Vagina (tissue), 2 donors: ENCODE measurements around the gene AKR1C2. TPM values are rescaled to one million over a fixed set of nuclear protein-coding genes. Genes with fewer than 3 reads are reported as not detected.
A peak's percentile ranks its signal among the peaks of the same experiment; 100 is the strongest.

Experiments
- DNase-seq, 2 donors: peaks; one replicate each; pipeline ENCODE4 v3.0.0-alpha.2; 2017; ENCODE audit errors: extremely low spot score in 2 of 2
- H3K27ac ChIP-seq: fragments of 200-600 bp; sonication (generic); one replicate; pipeline ENCODE4 v1.5.1; 2019
- H3K27me3 ChIP-seq: fragments of 200-600 bp; sonication (generic); one replicate; pipeline ENCODE4 v1.5.1; 2019
- H3K36me3 ChIP-seq, 2 donors: fragments of 200-600 bp; sonication (generic); one replicate each; pipeline ENCODE4 v1.5.1; 2017 to 2019
- H3K4me1 ChIP-seq: fragments of 200-600 bp; sonication (generic); one replicate; pipeline ENCODE4 v1.5.1; 2019
- H3K4me3 ChIP-seq, 2 donors: fragments of 200-600 bp; sonication (generic); 1 replicate in 1 of 2; 2 replicates in 1 of 2; pipeline ENCODE4 v1.5.1; 2016 to 2019
- H3K9me3 ChIP-seq: fragments of 200-600 bp; sonication (generic); one replicate; pipeline ENCODE4 v1.5.1; 2019
- CTCF ChIP-seq, 3 experiments: fragments of 450-650 bp in 2 of 3; fragments of 200-600 bp in 1 of 3; sonication (generic) in 1 of 3; IDR thresholded peaks; one replicate each; pipeline ENCODE4 v1.5.1; 2017 to 2019; ENCODE audit warnings: antibody characterized with exemption in 3 of 3, mild to moderate bottlenecking in 2 of 3, moderate library complexity in 2 of 3
- POLR2A ChIP-seq, 2 donors: fragments of 450-650 bp; IDR thresholded peaks; one replicate each; pipeline ENCODE4 v1.6.1; 2017; ENCODE audit warnings: antibody characterized with exemption in 2 of 2, mild to moderate bottlenecking in 2 of 2, moderate library complexity in 2 of 2
- POLR2AphosphoS5 ChIP-seq, 2 donors: sonication (generic); formaldehyde crosslinking; IDR thresholded peaks; one replicate each; pipeline ENCODE4 v1.9.0; 2017; ENCODE audit warnings: antibody characterized with exemption in 2 of 2, mild to moderate bottlenecking in 2 of 2, low read depth in 1 of 2; ENCODE audit not compliant: insufficient read depth in 1 of 2
- intact Hi-C: fragments of 100-400 bp; cut with DNase I; formaldehyde crosslinking; loops from one replicate; pipeline ENCODE4 v1.15.1; 2023
- total RNA-seq: library from RNA; depleted of rRNA; stranded (reverse); fragments of >200 nt; gene quantifications from one replicate; pipeline ENCODE4 v1.2.3, GENCODE V29; 2016

The AKR1C2 gene
- total RNA-seq, 1 donor from 2014 or later, result 104 TPM

DNA sequence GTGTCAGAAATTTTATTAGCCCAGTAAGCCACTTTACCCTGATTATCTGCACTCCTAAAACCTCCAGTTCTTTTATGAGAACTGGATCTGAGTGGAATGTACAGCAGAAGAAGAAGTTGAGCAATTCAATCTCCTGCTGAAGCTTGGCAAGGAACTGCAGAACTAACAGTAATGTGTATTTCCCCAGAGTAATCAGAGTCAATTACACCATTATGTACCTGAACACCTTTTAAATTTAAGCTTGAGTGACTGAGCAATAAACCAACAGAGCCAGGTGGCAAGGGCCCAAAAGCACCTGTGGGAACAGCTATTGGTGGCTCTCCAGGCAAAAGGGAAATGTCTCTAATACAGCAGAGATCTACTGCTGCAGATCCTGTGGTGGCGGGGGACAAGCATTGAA is 40.1 kb upstream of the AKR1C2 start:
- no peak for DNase-seq
- TF ChIP-seq POLR2AphosphoS5 (IDR thresholded peaks at IDR 0.05; ENCODE audit: insufficient read depth in 1 of 2, low read depth in 1 of 2) (peak in 1 of 2 donors; percentile 63), CTCF (IDR thresholded peaks at IDR 0.05) (no peak), POLR2A (IDR thresholded peaks at IDR 0.05) (no peak)
- Histone ChIP-seq H3K27me3 (no peaks in the 10 kb centered on the region), H3K4me3 (no peak overlapping the region), H3K4me1 (peaks cover 21% of the 10 kb centered on the region), H3K27ac (no peak overlapping the region), H3K9me3 (no peaks in the 10 kb centered on the region), H3K36me3 (no peaks in the 10 kb centered on the region)
- intact Hi-C loops, result no loop called here

DNA sequence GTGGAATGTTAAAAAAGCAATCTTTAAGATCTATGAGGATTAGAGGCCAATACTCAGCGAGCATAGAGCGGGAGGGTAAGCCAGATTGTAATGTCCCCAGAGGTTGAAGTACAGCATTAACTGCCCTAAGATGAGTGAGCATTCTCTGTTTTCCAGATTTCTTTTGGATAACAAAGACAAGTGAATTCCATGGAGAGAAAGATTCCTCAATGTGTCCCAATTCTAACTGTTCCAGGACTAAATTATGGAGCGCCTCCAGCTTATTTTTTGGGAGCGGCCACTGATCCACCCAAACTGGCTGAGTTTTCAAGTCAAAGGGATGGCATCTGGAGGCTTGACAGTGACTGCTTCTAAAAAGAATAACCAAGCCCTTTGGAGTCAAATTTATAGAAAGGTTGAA is 39.3 kb upstream of the AKR1C2 start:
- H3K4me1 ChIP-seq, result peaks cover 21% of the 10 kb centered on the region
- TF ChIP-seq POLR2AphosphoS5 (IDR thresholded peaks at IDR 0.05; ENCODE audit: insufficient read depth in 1 of 2, low read depth in 1 of 2) (no peak), CTCF (IDR thresholded peaks at IDR 0.05) (no peak), POLR2A (IDR thresholded peaks at IDR 0.05) (no peak)
- no peak overlapping the region for H3K27ac ChIP-seq
- intact Hi-C loops, result no loop called here
- no peaks in the 10 kb centered on the region for H3K36me3 ChIP-seq
- H3K4me3 ChIP-seq, result no peak overlapping the region
- no peak for DNase-seq
- H3K9me3 ChIP-seq, result no peaks in the 10 kb centered on the region
- H3K27me3 ChIP-seq, result no peaks in the 10 kb centered on the region

- no peak for TF ChIP-seq POLR2A (IDR thresholded peaks at IDR 0.05)
- TF ChIP-seq POLR2AphosphoS5 (IDR thresholded peaks at IDR 0.05; ENCODE audit: insufficient read depth in 1 of 2, low read depth in 1 of 2), result no peak
- no peak for TF ChIP-seq CTCF (IDR thresholded peaks at IDR 0.05)
- Histone ChIP-seq H3K27me3 (no peaks in the 10 kb centered on the region), H3K36me3 (no peaks in the 10 kb centered on the region), H3K4me3 (peak overlapping the region; percentile 2 to 14), H3K4me1 (peaks cover 21% of the 10 kb centered on the region), H3K9me3 (no peaks in the 10 kb centered on the region), H3K27ac (peak overlapping the region; percentile 42)
- no peak for DNase-seq
- intact Hi-C loops, result no loop called here
Measured at GRCh38 chr10:5041471-5042023, 37.9 kb upstream of the AKR1C2 start.

- intact Hi-C loops, result no loop called here
- TF ChIP-seq POLR2AphosphoS5 (IDR thresholded peaks at IDR 0.05; ENCODE audit: insufficient read depth in 1 of 2, low read depth in 1 of 2) (no peak), POLR2A (IDR thresholded peaks at IDR 0.05) (no peak), CTCF (IDR thresholded peaks at IDR 0.05) (no peak)
Measured at GRCh38 chr10:5040781-5041470, 37.3 kb upstream of the AKR1C2 start.

GRCh38 chr10:5040010-5040673 is 36.5 kb upstream of the AKR1C2 start:
- TF ChIP-seq CTCF (IDR thresholded peaks at IDR 0.05), result no peak
- no peak for TF ChIP-seq POLR2AphosphoS5 (IDR thresholded peaks at IDR 0.05; ENCODE audit: insufficient read depth in 1 of 2, low read depth in 1 of 2)
- peaks cover 21% of the 10 kb centered on the region for H3K4me1 ChIP-seq
- intact Hi-C loops, result no loop called here
- no peaks in the 10 kb centered on the region for H3K9me3 ChIP-seq
- H3K4me3 ChIP-seq, result no peak overlapping the region
- no peak for DNase-seq
- H3K27ac ChIP-seq, result no peak overlapping the region
- no peaks in the 10 kb centered on the region for H3K27me3 ChIP-seq
- H3K36me3 ChIP-seq, result no peaks in the 10 kb centered on the region

More at GRCh38 chr10:5040781-5041470, 37.3 kb upstream of the AKR1C2 start:
- Histone ChIP-seq H3K27ac (no peak overlapping the region), H3K36me3 (no peaks in the 10 kb centered on the region), H3K9me3 (no peaks in the 10 kb centered on the region), H3K4me3 (peak overlapping the region; percentile 2 to 14), H3K27me3 (no peaks in the 10 kb centered on the region), H3K4me1 (peaks cover 21% of the 10 kb centered on the region)
- no peak for DNase-seq
